Measurements from ENCODE around the gene PTPRN2. TPM values are rescaled to one million over a fixed set of nuclear protein-coding genes. Genes with fewer than 3 reads are reported as not detected.
"Not testable (repeated sequence)": the region's sequence is repeated elsewhere in the genome, so short reads cannot be mapped to it uniquely, and the experiment has no call there.

Gene PTPRN2
- total RNA-seq, 1 donor from 2014 or later: 1.8 TPM

DNA sequence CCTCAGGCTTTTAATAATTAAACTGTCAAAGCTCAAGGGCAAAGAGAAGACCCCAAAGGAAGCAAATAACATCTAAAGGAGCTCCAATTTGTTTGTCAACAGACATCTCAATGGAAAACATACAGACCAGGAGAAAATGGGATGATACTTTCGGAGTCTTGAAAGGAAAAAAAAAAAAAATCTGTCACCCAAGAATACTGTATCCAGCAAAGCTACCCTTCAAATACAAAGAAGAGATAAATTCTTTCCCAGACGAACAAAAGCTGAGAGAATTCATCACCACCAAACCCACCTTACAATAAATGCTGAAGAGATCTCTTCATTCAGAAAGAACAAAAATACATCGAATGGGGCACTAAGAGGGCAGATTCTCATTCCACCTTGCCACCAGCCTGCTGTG is 232.8 kb downstream of the PTPRN2 start:
- Mint-ChIP-seq H3K4me3 (no peak overlapping the region), H3K9me3 (peaks cover 14% of the 10 kb centered on the region), H3K27me3 (no peaks in the 10 kb centered on the region), H3K4me1 (no peaks in the 10 kb centered on the region), H3K27ac (no peak overlapping the region), H3K36me3 (ENCODE audit: low read depth) (no peaks in the 10 kb centered on the region)
- ChIA-PET POLR2A (no interaction called here), CTCF (no interaction called here)
- intact Hi-C loops (cut with micrococcal nuclease): no loop called here
- TF ChIP-seq, protein P1, sequence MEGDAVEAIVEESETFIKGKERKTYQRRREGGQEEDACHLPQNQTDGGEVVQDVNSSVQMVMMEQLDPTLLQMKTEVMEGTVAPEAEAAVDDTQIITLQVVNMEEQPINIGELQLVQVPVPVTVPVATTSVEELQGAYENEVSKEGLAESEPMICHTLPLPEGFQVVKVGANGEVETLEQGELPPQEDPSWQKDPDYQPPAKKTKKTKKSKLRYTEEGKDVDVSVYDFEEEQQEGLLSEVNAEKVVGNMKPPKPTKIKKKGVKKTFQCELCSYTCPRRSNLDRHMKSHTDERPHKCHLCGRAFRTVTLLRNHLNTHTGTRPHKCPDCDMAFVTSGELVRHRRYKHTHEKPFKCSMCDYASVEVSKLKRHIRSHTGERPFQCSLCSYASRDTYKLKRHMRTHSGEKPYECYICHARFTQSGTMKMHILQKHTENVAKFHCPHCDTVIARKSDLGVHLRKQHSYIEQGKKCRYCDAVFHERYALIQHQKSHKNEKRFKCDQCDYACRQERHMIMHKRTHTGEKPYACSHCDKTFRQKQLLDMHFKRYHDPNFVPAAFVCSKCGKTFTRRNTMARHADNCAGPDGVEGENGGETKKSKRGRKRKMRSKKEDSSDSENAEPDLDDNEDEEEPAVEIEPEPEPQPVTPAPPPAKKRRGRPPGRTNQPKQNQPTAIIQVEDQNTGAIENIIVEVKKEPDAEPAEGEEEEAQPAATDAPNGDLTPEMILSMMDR (IDR thresholded peaks at IDR 0.05): no peak
- ATAC-seq (ENCODE audit: low read depth) (no peak), DNase-seq (no peak)

DNA sequence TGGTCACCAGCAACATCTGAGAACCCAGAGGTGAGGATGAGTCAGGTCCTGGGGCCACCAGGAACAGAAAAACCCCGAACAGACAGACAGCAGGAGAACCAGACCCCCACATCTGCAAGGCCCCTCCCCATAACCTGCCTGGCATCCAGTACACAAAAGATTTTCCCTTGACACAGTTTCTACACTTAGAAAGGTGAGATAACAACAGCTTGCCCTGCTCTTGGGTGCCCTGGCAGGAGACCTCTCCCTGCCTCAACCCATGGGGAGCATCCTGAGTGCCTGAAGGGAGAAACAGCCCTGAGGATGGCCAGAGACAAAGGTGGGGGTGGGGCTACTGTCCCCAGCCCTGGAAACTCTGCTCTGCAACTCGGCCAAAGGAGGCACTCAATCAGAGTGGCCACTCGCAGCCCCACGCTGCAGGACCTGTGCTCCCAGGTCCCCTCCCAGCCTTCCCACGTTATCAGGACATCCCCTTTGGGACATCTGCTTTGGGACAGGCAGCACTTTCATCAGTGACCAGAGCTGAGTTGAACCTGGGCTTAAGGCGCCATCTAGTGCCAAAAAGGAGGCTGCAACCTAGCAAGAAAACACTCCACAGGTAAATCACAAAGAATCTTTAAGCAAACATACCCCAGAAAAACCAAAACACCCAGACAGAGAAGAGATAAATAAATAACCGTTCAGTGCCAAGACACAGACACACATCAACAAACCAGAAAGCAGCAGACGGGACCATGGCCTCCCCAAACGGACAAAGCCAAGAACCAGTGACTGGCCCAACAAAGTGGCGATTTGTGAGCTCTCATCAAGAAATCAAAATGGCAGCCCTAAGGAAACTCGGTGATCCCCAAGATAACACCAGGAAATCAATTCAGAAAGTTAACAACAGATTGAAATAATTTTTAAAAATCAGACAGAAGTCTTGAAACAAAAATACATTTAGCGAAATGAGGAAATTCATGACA is 233.7 kb downstream of the PTPRN2 start:
- intact Hi-C loops (cut with micrococcal nuclease): no loop called here
- H3K27ac Mint-ChIP-seq: no peak overlapping the region
- H3K27me3 Mint-ChIP-seq: no peaks in the 10 kb centered on the region
- DNase-seq (no peak), ATAC-seq (ENCODE audit: low read depth) (no peak)
- peaks cover 14% of the 10 kb centered on the region for H3K9me3 Mint-ChIP-seq
- ChIA-PET POLR2A (no interaction called here), CTCF (no interaction called here)
- H3K4me1 Mint-ChIP-seq: no peaks in the 10 kb centered on the region
- H3K4me3 Mint-ChIP-seq: no peak overlapping the region
- TF ChIP-seq, protein P1 (IDR thresholded peaks at IDR 0.05): no peak
- H3K36me3 Mint-ChIP-seq (ENCODE audit: low read depth): no peaks in the 10 kb centered on the region

DNA sequence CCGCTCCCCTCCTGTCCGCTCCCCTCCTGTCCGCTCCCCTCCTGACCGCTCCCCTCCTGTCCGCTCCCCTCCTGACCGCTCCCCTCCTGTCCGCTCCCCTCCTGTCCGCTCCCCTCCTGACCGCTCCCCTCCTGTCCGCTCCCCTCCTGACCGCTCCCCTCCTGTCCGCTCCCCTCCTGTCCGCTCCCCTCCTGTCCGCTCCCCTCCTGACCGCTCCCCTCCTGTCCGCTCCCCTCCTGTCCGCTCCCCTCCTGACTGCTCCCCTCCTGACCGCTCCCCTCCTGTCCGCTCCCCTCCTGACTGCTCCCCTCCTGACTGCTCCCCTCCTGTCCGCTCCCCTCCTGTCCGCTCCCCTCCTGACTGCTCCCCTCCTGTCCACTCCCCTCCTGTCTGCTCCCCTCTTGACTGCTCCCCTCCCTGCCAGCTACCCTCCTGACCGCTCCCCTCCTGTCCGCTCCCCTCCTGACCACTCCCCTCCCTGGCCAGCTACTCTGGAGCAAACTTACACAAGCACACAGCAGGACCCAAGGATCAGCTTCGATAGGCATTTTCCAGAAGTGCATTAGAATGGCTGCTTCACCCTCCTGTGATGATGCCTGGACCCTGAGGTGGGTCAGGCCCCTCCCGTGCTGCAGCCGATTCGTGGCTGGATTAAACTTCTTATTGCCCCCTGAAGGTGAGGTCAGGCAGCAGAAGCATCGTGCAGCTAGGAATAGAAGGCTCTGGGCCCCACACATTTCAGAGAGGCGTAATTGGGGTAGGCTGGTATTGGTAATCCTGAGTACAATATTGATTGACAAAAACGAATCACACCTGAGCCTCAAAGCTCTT is 235.5 kb downstream of the PTPRN2 start:
- CTCF ChIA-PET; ATAC-seq (ENCODE audit: low read depth): not testable (repeated sequence)

DNA sequence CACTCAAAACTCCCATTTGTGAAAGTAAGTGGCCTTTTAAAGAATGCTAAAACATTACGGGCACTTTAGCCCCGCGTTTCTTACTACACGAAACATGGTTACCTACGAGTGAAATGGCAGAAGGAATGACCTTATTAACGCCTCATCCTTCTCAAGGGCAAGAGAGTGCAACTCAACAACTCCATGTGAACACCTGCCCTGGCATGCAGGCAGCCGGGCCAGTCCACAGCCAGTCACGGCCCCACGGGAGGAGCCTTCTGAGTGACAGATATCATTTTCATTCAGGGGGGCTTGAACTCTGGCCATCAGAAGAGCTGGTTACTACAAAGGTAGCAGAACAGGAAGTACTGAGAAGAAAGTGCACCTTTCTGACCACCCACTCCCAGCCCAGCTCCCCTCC is 236.1 kb downstream of the PTPRN2 start:
- Mint-ChIP-seq H3K4me3 (no peak overlapping the region), H3K4me1 (no peaks in the 10 kb centered on the region), H3K9me3 (peaks cover 14% of the 10 kb centered on the region), H3K27me3 (no peaks in the 10 kb centered on the region), H3K36me3 (ENCODE audit: low read depth) (no peaks in the 10 kb centered on the region), H3K27ac (no peak overlapping the region)
- ChIA-PET POLR2A (no interaction called here), CTCF (no interaction called here)
- intact Hi-C loops (cut with micrococcal nuclease): no loop called here
- DNase-seq (no peak), ATAC-seq (ENCODE audit: low read depth) (no peak)
- TF ChIP-seq, protein P1 (IDR thresholded peaks at IDR 0.05): no peak

More for the DNA sequence above, 235.5 kb downstream of the PTPRN2 start:
- H3K27me3 Mint-ChIP-seq; H3K27ac Mint-ChIP-seq; POLR2A ChIA-PET; DNase-seq; H3K4me3 Mint-ChIP-seq; H3K36me3 Mint-ChIP-seq (ENCODE audit: low read depth); intact Hi-C loops (cut with micrococcal nuclease); H3K4me1 Mint-ChIP-seq: not testable (repeated sequence)
- peaks cover 14% of the 10 kb centered on the region for H3K9me3 Mint-ChIP-seq

DNA sequence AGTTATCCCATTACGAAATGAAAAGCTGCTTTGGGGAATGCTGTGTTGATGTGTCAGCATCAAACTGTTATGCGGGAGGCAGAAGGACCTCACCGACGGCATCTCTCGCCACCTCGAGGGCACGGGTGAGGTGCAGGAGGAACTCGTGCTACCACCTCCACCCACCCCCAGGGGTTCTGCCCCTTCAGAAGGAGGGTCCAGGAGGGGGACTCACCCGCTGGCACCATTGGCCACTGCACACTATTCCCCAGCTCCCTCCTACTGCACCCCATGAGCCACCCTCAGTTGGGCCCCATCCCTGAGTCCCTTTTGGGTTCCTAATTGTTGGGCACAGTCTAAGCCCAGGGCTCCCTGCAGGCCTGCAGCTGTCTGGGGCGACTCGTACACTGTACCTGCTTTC is 236.6 kb downstream of the PTPRN2 start:
- DNase-seq: no peak
- H3K4me1 Mint-ChIP-seq: no peaks in the 10 kb centered on the region
- H3K9me3 Mint-ChIP-seq: peaks cover 14% of the 10 kb centered on the region
- ChIA-PET POLR2A (no interaction called here), CTCF (no interaction called here)
- no peaks in the 10 kb centered on the region for H3K36me3 Mint-ChIP-seq (ENCODE audit: low read depth)
- no peak for ATAC-seq (ENCODE audit: low read depth)
- no peak overlapping the region for H3K27ac Mint-ChIP-seq
- no peak overlapping the region for H3K4me3 Mint-ChIP-seq
- TF ChIP-seq, protein P1 (IDR thresholded peaks at IDR 0.05): no peak
- no peaks in the 10 kb centered on the region for H3K27me3 Mint-ChIP-seq
- intact Hi-C loops (cut with micrococcal nuclease): no loop called here
